Islet precursor cell (in vitro differentiated cells): ENCODE measurements around the gene XPO4.
"Not testable (repeated sequence)": the region's sequence is repeated elsewhere in the genome, so short reads cannot be mapped to it uniquely, and the experiment has no call there.

ENCODE experiments used
- DNase-seq: peaks from one replicate; pipeline ENCODE4 v3.0.0-alpha.2; 2018

XPO4 gene

GRCh38 chr13:20776751-20777150 lies 125.8 kb downstream of the XPO4 start:
- DNase-seq: no peak

DNA sequence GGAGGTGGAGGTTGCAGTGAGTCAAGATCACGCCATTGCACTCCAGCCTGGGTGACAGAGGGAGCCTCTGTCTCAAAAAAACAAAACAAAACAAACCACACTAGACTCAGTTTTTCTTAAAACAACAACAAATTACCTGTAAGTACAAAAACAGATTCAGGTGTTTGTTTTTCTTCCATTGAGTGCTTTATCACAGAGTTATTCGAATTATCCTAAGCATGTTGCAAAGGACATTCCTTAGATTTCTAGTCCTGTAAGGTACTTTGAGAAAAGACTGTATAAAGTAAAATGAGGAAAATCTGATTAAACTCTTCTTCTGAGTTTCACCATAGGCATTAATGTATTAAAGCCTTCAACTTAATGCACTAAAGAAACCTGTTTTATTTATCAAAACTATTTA lies 126.6 kb downstream of the XPO4 start:
- no peak for DNase-seq

DNA sequence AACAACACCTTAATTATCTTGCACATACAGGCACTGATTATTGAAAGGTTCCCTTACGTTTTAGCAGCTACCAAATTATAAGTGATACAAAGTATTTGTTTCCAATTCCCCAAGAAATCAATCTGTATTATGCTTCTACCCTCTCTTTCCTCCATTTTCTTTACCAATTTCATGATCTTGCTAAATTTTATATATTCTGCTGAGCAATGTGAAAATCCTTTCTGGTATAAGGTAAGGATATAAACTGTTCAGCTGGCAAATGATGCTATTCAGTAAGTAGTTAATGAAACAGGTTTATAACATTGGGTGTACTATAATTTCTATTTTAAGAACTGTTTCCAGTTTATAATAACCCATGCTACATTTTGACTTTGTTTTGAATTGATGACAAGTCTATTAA lies 127.8 kb downstream of the XPO4 start:
- no peak for DNase-seq

- peak; percentile 96 for DNase-seq
These were observed 129.1 kb downstream of the XPO4 start, which contains the start of gene EEF1AKMT1 for GRCh38 chr13:20773194-20774080. TSS of gene EEF1AKMT1 (minus strand) at chr13:20773961. CDS start at chr13:20757598, 16,363 bp downstream.

- no peak for DNase-seq
These were observed 130.0 kb downstream of the XPO4 start for GRCh38 chr13:20772401-20773131.

DNA sequence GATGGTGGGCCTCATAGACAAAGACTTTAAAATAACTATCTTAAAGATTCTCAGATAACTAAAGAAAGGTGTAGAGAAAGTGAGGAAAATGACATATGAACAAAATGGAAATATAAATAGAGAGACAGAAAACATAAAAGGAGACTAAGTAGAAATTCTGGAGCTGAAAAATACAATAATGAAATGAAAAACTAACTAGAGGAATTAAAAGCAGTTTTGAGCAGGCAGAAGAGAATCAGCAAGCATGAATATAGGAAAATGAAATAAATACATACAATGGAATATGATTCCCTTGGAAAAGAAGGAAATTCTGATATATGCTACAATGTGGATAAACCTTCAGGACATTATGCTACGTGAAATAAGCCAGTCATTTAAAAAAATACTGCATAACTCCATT lies 132.7 kb downstream of the XPO4 start:
- no peak for DNase-seq

DNA sequence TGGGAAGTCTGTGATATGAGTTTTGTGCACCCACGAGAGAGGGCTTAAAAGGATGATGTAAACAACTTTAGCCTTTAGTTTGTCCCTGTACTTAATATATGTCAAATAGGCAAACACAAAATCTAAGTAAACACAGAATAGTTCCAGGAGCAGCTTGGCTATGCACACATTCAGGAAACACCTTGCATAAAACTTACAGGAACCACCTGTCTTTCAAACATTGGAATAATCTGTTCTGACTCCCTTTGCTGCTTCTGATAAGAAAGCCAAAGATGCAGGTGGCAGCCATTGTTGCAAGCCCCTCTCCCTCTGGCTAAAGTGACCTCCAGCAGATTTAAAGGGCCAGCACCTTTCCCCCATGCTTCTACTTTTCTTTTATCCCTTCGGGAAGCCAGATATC lies 133.5 kb downstream of the XPO4 start:
- DNase-seq: no peak

DNA sequence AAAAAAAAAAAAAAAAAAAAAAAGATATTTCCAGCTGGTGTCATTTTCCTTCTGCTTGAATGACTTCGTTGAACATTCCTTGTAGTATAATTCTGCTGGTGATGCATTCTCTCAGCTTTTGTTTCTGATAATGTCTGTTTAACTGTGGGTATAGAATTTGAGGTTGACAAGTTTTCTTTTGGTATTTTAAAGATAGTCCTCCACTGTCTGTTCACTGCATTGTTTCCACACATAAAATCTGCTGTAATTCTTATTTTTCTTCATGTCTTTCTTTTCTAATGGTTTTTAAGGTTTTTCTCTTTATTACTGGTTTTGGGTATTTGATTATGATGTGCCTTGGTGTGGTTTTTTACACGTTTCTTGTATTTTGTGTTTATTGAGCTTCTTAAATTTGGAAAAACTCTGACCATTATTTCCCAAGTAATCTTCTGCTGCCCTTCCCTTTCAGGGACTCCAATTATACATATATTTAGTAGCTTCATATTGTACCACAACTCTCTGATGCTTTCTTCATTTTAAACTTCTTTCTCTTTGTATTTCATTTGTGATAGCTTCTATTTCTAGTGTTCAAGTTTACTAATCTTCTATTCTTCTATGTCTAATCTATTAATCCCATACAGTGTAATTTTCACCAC lies 135.1 kb downstream of the XPO4 start:
- DNase-seq: no peak

- no peak for DNase-seq
These were observed 141.7 kb downstream of the XPO4 start for GRCh38 chr13:20760872-20761271.

DNA sequence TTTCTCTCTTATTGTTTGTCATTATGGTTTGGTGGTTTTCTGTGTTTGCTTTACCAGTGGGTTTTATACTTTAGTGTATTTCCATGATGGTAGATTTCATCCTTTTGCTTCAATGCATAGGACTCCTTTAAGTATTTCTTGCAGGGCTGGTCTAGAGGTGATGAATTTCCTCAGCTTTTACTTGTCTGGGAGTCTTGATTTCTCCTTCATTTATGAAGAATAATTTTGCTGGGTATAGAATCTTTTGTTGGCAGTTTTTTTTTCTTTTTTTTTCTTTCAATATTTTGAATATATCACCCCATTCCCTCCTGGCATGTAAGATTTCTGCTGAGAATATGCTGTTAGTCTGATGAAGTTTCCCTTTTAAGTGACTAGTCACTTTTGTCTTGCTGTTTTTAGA lies 148.5 kb downstream of the XPO4 start:
- no peak for DNase-seq

- no peak for DNase-seq
These were observed 153.2 kb downstream of the XPO4 start for GRCh38 chr13:20749377-20749776.

DNA sequence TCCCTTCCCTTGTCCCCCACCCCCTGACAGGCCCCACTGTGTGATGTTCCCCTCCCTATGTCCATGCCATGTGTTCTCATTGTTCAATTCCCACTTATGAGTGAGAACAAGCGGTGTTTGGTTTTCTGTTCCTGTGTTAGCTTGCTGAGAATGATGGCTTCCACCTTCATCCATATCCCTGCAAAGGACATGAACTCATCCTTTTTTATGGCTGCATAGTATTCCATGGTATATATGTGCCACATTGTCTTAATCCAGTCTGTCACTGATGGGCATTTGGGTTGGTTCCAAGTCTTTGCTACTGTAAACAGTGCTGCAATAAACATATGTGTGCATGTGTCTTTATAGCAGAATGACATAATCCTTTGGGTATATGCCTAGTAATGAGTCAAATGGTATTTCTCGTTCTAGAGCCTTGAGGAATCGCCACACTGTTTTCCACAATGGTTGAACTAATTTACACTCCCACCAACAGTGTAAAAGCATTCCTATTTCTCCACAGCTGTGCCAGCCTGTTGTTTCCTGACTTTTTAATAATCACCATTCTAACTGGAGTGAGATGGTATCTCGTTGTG lies 158.6 kb downstream of the XPO4 start:
- not testable (repeated sequence) for DNase-seq

GRCh38 chr13:20740021-20740420 lies 162.5 kb downstream of the XPO4 start:
- DNase-seq: no peak

- DNase-seq: no peak
These were observed 163.9 kb downstream of the XPO4 start for GRCh38 chr13:20738616-20739015.

GRCh38 chr13:20729633-20730585 lies 172.6 kb downstream of the XPO4 start:
- DNase-seq: no peak

GRCh38 chr13:20728579-20729311 lies 173.8 kb downstream of the XPO4 start:
- no peak for DNase-seq

- DNase-seq: no peak
These were observed 174.7 kb downstream of the XPO4 start for GRCh38 chr13:20727856-20728255.
